ENCODE measurements around the gene ABCC10.

- TF ChIP-seq GATA2 (IDR thresholded peaks at IDR 0.05; ENCODE audit: low read depth, low read length): no peak
- no peak for TF ChIP-seq GATA3 (IDR thresholded peaks at IDR 0.05; ENCODE audit: low read depth, low read length)
These were observed 22.0 kb upstream of the ABCC10 start for GRCh38 chr6:43405354-43405753.

All from SH-SY5Y (cell line).